ENCODE results near the gene ICOS.

ICOS gene, protein sequence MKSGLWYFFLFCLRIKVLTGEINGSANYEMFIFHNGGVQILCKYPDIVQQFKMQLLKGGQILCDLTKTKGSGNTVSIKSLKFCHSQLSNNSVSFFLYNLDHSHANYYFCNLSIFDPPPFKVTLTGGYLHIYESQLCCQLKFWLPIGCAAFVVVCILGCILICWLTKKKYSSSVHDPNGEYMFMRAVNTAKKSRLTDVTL

DNA sequence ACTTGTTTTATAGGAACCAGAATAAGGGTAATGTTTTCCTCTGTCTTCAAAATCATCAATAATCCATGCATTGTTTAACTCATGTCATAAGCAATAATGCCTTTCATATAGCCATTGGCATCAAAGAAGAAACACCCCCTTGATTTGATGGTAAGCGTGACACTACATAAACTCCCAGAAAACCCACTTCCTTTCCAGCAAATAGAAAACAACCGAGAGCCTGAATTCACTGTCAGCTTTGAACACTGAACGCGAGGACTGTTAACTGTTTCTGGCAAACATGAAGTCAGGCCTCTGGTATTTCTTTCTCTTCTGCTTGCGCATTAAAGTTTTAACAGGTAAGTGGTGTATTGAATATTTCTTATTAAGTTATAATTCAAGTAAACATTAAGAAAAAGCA lies at the start of gene ICOS:
Gene ICOS, plus strand, starts transcription at position 229 of the 400 bp plus-strand sequence. Its CDS starts 52 bp downstream, at position 281.
- no peak for FAIRE-seq

GRCh38 chr2:203887677-203888076 lies 48.9 kb upstream of the ICOS start:
- FAIRE-seq = no peak

- no peak for FAIRE-seq
Measured at GRCh38 chr2:203889542-203889941, 47.0 kb upstream of the ICOS start.

DNA sequence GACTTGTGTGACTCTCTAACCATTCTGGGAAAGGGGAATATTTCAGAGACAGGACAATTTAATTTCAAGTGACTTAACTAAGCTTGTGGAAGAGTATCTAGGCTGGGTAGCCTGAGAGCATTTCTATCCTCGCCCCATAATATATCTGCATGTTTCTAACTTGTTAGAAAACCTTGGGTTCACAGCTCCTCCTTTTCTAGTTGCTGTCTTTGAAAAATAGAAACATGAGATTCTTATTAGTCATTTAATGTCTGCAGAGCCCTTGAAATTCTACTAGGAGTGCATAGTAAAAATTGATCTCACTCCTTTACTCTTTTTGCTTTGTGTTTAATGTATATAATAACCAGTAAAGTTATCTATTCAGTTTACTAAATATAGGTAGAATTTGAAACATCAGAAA lies 46.6 kb upstream of the ICOS start:
- FAIRE-seq = no peak

DNA sequence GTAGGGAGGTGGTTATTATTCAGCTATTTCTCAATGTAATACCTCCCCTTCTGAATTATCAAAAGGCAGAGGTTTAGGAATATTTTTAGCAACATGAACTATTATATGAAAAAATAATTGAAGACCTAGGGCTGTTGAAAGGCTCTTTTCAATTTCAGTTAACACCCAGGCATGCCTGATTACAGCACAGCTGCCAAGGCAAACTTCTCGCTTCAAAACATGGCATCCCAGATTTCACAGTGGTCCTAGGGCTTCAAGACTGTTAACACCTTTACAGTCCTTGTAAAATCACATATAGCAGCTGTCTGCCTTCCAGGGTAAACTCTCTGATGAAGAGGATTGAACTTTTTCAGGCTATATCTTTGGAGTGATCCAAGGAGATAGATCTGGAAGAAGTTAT lies 45.8 kb upstream of the ICOS start:
- no peak for FAIRE-seq

GRCh38 chr2:203891474-203891873 lies 45.1 kb upstream of the ICOS start:
- FAIRE-seq = no peak

DNA sequence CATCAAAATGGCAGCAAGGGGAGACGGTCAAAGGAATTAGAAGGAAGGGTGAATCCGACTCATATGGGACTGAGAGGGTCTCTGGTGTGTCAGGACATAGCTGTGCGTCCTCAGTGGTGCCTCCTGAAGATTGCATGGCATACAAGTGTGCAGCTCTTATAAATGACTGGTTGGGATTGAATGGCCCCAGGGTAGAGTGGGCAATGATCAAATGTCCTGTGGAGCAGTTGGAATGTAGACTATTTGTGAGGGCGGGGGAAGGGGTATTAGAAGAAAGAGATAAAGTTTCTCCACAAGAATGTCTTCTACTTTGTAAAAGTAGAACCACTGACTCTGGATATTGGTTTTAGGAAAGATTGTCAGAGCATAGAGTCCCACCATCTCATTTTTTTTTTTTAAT lies 44.4 kb upstream of the ICOS start:
- FAIRE-seq = no peak

DNA sequence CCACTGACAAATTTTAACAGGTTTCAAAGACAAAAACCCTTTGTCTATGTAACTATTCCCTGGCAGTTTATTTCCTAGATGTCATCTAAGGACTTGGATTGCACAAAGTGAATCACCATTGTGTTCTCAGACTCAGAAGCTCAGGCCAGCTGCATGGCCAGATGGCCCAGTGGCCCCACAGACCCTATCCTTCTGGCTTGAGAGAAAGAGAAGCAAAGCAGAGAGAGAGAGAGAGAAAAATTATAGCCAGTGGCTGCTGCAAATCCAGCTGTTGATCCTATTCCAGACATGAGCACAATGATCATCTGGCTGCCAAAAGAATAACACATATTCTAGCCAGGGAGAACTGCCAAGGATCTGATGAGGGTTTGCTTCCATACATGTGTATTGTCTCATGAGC lies 43.2 kb upstream of the ICOS start:
- no peak for FAIRE-seq

DNA sequence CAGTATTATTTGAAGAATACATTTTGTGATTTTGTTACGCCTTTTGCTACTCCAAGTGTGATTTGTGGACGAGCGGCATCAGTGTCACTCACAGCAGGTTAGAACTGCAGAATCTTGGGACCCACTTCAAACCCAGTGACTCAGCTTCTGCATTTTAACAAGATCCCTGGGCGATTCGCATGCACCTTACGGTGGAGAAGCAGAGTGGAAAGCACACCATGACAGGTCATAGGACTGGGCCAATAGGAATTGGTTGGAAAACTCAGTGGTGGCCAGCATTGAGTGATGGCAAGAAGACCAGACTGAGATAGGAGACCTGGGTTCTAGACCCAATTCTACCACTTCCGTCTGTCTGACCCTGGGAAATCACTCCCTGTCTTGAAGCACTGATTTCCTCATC lies 42.7 kb upstream of the ICOS start:
- no peak for FAIRE-seq

- FAIRE-seq = no peak
Measured at GRCh38 chr2:203894262-203894661, 42.3 kb upstream of the ICOS start.

- FAIRE-seq = no peak
Measured at GRCh38 chr2:203897544-203897943, 39.0 kb upstream of the ICOS start.

- no peak for FAIRE-seq
Measured at GRCh38 chr2:203898657-203899056, 37.9 kb upstream of the ICOS start.

DNA sequence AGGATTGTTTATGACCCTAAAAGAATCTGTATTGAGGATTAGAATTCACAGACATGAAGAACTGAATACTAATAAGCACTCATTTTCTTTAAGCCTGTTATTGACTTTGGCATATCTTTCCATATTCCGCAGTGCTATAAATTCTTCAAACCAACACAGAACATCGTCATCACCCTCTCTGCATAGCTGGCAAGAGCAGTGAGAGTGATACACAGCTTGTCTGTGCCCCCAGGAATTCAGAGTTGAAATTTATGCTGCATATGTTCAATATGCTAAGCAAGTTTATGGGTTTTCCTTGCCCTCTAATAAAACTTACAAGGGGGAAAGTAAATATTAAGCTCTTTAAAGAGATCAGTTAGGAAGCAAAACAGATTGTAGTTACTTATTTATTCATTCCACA lies 36.3 kb upstream of the ICOS start:
- no peak for FAIRE-seq

DNA sequence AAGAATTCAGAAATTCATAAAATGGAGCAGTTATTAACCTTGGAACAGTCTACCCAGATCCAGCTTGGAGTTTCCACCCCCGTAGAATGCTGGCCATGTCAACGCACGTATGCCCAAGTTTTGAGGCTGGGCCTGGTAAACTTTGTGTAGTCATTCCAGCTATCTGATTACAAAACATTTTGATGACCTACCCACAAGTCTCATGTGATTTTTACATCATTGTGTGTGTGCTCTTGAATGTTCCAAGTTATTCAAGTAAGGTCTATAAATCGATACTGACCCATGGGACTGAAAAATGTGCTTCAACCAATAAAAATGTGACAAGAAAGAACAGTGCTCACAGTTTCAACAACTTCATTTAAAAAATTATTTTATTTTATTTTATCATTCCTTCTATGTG lies 32.5 kb upstream of the ICOS start:
- FAIRE-seq = no peak

- no peak for FAIRE-seq
Measured at GRCh38 chr2:203905656-203906055, 30.9 kb upstream of the ICOS start.

DNA sequence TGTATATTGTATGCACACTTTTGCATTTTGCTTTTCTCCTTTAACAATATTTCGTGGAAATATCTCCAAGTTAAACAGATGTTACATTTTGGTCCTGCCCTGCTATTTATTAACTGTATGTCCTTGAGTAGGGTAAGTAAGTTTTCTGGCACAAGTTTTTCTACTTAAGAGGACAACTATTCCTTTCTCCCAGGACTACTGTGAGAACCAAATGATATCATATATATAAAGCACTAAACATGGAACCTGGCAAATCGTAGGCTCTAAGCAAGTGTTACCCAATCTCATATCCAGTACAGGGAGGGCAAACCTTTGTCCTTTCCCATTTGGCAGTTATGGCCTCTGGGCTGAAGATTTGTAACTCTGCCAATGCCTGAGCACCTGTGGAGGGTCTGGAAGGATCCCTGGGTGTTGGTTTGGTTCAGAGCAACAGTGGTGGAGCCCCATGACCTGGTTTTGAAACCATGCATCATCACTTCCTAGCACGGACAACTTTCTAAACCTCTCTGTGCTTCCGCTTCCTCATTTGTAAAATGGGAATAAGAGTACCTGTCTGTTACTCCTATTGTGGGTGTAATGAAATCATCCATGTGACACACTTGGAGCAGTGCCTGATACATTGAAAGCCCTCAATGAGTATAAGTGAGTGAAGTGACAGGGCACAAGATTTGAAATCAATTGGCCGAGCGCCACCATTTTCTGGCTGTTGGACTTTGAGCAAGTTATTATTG lies 28.3 kb upstream of the ICOS start:
- no peak for FAIRE-seq

GRCh38 chr2:203908797-203909185 lies 27.8 kb upstream of the ICOS start:
- FAIRE-seq = no peak

DNA sequence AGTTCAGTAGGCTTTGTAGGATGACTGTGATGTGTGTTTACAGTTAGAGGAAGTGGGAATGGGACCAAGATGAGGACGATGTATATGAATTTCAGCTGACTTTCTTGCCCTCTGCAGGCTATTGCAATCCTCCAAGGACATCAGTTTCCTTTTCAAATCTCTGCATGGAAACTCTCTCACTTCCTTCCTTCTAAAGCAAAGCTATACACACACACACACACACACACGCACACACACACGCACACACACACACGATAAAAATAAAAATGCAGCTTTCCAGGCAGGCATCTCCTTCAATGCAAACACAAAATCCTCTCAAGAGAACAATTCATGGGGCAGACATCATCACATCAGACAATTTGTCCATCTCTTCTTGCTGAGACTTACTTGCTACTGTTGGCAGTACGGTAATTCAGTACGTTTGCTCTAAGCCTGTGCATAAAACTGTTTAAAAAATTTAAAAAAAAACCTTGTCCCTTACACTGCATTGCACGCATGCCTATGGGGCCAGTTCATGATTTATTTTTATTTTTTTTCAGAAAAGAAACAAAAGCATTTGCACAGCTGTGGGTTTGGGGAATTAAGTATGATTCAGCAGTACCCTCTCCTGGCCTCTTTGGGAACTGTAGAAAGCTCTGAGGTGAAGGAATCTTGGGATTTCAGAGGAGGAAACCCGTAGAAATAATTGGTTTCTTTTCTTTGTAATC lies 27.1 kb upstream of the ICOS start:
- peak; percentile 31 for FAIRE-seq

DNA sequence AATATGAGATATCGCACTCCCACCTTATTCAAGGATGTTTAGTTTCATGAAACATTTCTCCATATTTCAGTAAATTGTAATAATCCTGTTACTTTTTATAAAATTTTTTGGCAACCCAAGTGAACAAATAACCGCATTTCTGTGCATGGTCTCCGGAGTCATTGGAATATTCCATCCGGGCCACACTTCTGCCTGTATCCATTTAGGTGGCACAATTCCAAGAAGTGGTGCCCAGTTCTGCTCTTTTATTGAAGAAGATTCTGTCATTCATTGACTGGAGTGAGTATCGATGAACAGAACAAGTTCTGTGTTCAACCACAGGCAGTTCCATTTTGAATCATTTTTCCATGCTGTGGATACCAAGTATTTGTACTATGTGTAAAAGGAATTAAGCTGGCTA lies 26.6 kb upstream of the ICOS start:
- FAIRE-seq = no peak

GRCh38 chr2:203913947-203914346 lies 22.6 kb upstream of the ICOS start:
- FAIRE-seq = no peak

GRCh38 chr2:203914546-203915182 lies 21.9 kb upstream of the ICOS start:
- FAIRE-seq = no peak

DNA sequence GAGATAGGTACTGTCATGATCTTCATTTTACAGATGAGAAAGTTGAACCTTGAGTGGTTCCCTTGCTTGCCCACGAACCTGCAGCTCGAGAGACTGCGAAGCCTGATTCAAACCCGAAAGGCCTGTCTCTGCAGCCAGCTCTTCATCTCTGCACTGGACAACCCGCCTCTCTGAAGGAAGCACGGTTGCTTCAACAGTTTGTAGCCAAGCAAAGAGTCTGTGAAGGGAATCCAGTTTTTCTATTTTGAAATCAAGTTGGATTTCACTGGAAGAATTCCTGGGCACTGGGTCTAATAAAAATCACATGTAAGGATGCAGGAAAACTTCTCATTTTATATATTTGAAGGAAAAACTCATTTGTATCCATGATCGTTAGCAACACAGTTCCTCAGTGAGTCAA lies 21.3 kb upstream of the ICOS start:
- no peak for FAIRE-seq

DNA sequence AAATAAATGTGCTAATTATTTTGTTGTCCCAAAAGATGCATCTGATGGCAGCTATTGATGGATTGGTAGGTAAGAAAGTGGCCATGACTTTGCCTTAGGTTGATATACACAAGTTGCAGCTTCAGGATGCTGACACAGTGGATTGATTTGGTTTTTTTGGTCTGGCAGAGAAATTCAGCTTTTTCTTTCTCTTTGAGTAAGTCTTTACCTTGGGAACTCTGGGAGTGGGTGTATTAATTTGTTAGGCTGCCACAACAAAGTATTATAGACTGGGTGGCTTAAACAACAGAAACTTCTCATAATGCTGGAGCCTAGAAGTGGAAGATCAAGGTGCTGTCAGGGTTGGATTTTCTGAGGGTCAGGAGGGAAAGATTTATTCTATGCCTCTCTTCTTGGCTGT lies 19.8 kb upstream of the ICOS start:
- no peak for FAIRE-seq

DNA sequence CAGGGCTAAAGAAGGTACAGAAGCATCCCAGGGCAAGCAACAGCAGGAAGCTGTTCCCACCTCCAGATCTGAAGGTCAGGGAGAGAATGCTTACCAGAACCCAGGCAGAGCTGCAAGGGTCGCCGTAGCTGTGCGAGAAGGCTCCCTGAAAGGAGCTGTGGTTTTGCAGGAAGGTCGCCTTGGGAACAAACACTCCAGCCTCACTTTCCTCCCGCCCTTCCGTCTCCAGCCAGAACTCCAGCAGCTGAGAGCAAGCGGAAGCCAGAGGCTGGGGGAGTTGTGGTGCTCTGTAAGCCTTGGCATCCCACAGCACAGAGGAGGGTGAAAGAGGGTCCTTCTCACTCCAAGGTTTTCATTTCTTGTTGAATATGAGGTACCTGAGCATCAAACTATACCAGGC lies 18.3 kb upstream of the ICOS start:
- no peak for FAIRE-seq
